ENCODE results near the gene NPIPA1.
"Not testable (repeated sequence)": the region's sequence is repeated elsewhere in the genome, so short reads cannot be mapped to it uniquely, and the experiment has no call there.

The NPIPA1 gene

DNA sequence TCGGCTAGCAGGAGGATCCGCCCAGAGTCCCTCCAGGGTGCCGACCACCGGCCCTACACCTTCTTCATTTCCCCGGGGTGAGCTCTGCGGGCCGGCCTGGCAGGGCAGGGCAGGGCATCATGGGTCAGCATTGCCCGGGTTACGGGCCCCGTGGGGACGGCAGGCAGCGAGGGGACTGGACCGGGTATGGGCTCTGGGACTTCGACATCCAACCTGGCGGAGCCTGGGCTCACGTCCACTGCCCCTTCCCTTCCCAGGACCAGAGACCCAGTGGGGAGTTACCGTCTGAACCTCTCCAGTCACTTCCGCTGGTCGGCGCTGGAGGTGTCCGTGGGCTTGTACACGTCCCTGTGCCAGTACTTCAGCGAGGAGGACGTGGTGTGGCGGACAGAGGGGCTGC lies 7.0 kb upstream of the NPIPA1 start:
- DNase-seq (ENCODE audit: low read depth in 2 of 2): not testable (repeated sequence)

DNA sequence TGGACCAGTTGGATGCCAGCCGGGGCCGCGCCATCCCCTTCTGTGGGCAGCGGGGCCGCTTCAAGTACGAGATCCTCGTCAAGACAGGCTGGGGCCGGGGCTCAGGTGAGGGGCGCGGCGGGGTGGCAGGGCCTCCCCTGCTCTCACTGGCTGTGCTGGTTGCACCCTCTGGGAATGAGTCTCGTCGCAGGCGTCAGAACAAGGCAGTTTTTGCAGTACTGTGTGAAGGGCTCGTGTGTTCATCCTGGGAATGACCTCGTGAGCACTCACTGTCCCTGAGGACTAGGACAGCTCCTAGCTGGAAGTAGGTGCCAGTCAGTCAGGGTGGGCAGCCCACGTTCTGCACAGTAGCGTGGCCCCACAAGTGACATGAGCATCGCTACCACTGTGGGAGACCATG lies 6.3 kb upstream of the NPIPA1 start:
- not testable (repeated sequence) for DNase-seq (ENCODE audit: low read depth in 2 of 2)

DNA sequence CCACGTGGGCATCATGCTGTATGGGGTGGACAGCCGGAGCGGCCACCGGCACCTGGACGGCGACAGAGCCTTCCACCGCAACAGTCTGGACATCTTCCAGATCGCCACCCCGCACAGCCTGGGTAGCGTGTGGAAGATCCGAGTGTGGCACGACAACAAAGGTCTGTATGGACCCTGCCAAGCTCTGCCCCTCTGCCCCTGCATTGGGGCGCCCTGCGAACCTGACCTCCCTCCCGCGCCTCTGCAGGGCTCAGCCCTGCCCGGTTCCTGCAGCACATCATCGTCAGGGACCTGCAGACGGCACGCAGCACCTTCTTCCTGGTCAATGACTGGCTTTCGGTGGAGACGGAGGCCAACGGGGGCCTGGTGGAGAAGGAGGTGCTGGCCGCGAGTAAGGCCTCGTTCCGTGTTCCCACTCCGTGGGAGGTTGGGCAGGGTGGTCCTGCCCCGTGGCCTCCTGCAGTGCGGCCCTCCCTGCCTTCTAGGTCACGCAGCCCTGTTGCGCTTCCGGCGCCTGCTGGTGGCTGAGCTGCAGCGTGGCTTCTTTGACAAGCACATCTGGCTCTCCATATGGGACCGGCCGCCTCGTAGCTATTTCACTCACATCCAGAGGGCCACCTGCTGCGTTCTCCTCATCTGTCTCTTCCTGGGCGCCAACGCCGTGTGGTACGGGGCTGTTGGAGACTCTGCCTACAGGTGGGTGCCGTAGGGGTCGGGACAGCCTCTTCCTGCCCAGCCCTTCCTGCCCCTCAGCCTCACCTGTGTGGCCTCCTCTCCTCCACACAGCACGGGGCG lies 4.5 kb upstream of the NPIPA1 start:
- not testable (repeated sequence) for DNase-seq (ENCODE audit: low read depth in 2 of 2)

DNA sequence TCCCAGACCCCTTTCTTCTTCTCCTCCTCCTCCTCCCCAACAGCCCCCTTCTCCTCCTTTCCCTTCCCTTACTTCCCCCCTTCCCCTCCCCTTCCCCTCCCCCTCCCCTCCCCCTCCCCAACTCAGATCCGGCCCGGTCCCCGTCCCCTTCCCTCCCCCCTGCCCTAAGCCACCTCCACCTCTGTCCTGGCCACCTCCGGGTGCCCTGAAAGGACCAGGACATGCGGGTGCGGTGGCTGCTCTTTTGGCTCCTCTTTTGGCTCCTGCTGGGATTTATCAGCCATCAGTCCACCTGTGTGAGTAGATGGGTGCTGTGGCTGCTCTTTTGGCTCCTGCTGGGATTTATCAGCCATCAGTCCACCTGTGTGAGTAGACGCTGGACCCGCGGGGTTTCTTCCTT lies 751 bp downstream of the NPIPA1 start:
- DNase-seq (ENCODE audit: low read depth in 2 of 2): not testable (repeated sequence)

DNA sequence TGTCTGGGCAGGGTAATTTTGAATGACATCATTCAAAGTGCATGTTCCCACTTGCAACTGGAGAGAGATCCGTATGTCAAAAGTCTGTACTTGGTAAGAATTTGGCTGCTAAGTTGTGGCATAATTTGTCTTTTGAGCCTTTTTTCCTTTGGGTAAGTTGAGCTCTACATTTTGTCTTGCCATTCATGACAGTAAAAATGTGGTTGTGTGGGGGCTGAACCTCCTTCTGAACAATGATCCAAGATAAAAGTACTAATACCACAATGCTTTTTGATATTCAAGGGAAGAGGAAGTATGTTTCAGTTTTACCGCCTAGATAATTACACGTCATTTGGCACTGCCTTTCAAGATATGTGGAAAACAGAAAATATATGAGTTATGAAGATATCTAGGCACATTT lies 5.4 kb downstream of the NPIPA1 start:
- not testable (repeated sequence) for DNase-seq (ENCODE audit: low read depth in 2 of 2)

DNA sequence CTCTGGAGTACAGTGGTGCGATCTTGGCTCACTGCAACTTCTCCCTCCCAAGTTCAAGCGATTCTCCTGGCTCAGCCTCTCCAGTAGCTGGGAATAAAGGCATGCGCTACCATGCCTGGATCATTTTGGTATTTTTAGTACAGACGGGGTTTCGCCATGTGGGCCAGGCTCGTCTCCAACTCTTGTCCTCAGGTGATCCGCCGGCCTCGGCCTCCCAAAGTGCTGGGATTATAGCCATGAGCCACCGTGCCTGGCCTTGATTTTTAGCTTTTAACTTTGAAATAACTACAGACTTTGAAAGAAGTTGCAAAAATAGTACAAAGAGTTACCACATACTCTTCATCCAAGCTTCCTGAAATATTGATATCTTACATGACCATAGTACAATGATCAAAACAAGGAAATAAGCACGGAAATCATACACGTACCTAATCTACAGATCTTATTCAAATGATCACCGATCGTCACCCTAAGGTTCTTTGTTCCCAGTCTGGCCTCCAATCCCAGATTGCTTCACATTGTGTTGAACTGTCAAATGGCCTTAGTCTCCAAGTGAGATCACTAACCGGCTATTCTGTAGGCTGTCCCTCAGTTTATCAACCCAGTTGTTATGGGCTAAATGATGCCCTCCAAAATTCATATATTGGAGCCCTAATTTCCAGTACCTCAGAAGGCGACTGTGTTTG lies 18.4 kb downstream of the NPIPA1 start:
- DNase-seq (ENCODE audit: low read depth in 2 of 2): no peak

DNA sequence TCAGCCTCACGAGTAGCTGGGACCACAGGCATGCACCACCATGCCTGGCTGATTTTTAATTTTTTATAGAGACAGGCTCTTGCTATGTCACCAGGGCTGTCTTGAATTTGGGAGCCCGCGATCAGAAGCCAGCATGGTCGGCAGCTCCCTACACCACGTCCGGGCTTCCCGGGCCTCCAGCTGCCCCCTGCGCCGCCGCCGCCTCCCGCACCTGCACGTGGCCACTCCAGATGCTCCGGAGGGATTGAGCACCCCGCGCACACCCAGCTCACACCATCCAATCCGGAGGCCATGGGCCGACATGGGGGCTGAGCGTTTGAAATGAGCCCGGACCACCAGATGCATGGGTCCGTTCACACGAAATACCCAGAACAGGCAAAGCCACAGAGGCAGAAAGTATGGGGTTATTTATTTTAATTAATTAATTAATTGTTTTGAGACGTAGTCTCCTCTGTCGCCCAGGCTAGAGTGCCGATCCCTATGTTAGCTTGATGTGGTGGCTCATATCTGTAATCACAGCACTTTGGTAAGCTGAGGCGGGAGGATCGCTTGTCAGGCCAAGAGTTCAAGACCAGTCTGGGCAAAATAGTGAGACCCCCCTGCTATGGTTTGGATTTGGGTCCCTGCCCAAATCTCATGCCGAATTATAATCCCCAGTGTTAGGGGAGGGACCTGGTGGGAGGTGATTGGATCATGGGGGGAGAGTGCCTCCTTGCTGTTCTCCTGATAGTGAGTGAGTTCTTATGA lies 20.5 kb downstream of the NPIPA1 start:
- no peak for DNase-seq (ENCODE audit: low read depth in 2 of 2)

DNA sequence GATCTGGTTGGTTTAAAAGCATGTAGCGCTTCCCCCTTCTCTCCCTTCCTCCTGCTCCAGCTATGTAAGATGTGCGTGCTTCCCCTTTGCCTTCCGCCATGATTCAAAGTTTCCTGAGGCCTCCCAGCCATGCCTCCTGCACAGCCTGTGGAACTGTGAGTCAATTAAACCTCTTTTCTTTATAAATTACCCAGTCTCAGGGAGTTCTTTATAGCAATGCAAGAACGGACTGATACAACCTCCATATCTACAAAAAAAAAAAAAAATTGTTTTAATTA lies 21.0 kb downstream of the NPIPA1 start:
- no peak for DNase-seq (ENCODE audit: low read depth in 2 of 2)

DNA sequence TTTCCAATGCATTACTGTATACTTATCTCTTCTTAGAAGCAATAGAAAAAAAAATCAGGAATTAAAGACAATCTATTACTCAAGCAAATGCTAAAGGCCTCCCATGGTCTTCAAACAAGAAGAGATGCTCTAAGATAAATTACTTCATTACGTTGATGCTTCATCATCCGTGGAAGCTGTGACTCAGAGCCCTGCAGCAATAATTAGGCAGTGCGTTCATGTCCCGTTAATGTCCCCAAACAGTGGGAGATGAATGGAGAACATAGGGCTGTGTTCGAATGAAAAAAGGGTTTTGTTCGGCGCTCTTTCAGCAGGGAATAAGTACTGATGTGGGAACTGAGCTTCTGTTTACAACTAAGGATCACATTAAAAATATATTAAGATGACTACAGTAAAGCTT lies 21.7 kb downstream of the NPIPA1 start:
- DNase-seq (ENCODE audit: low read depth in 2 of 2): no peak

DNA sequence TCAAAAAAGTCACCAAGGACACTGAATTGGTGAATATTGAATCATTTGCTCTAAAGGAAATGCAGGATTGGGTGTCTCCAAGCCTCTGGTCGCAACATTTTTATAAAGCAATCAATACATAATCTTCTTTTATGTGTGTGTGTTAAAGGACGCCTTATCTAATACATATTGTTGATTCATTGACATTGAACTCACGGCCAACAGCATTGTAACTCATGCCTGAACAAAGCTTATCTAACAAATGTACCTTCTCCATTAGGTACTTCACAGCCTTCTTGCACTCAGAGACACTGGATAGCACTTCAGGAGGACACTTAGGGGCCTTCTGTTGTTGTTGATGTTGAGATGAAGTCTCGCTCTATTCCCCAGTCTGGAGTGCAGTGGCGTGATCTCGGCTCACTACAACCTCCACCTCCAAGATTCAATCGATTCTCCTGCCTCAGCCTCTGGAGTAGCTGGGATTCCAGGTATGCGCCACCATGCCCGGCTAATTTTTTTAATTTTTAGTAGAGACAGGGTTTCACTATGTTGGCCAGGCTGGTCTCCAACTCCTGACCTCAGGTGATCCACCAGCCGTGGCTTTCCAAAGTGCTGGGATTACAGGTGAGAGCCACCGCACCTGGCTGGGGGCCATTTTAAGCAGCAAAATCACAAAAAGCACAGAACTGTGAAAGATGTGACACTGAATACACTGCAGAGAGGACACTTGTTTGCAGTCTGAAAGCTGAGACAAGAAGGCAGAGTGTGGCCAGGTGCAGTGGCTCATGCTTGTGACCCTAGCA lies 24.4 kb downstream of the NPIPA1 start:
- DNase-seq (ENCODE audit: low read depth in 2 of 2): no peak

DNA sequence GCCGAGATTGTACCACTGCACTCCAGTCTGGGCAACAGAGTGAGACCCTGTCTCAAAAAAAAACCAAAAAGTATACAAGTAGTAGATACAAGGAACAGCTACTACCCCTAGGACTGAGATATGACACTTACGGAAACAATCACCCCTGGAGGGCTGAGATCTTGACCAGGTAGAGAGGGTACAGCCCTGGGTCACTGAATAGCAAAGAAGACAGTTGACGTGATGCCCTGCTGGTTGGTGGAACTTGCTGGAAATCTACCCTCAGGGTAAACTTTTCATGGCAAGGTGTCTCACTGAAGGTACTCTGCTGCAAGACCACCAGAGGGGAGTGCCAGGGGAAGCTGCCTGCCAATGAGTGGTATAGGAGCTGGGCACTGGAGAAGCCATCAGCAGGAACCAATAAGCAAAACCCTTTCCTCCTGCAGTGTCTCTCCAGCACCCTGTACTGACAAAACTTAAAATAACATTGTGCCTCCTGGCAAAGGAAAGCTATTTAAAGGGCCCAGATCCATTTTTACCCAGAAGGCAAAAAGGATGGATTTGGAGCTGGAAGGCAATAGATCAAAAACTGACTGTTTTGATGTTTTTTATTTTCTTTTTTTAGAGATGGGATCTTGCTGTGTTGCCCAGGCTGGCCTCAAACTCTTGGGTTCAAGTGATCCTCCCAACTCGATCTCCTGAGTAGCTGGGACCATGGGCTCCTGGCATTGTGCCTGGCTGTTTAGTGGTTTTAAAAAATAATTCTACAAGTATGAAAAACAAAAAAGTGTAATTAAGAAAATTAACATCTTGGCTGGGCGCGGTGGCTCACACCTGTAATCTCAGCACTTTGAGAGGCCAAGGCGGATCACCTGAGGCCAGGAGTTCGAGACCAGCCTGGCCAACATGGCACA lies 26.3 kb downstream of the NPIPA1 start:
- DNase-seq (ENCODE audit: low read depth in 2 of 2): no peak

DNA sequence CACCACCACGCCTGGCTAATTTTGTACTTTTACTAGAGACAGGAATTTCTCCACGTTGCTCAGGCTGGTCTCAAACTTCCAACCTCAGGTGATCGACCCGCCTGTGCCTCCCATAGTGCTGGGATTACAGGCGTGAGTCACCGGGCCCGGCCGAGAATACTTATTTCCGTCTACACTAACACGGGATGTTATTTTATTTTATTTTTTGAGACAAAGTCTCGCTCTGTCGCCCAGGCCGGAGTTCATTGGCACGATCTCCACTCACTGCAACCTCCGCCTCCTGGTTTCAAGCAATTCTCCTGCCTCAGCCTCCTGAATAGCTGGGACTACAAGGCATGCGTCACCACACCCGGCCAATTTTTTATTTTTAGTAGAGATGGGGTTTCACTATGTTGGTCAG lies 28.1 kb downstream of the NPIPA1 start:
- DNase-seq (ENCODE audit: low read depth in 2 of 2): no peak

DNA sequence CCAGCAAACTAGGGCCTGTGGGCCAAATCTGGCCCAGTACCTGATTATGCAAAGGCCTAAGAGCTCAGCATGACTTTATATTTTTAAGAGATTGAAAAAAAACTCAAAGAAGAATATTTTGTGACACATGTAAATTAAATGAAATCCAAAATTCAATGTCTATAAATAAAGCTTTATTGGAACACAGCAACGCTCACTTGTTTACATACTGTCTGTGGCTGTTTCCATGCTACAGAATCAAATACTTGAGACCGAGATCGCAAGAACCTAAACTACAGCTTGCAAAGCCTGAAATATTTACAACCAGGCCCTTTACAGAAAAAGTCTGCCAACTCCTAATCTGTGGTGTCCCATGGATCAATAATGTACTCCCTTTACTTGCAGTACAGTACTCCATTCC lies 32.6 kb downstream of the NPIPA1 start:
- not testable (repeated sequence) for DNase-seq (ENCODE audit: low read depth in 2 of 2)

DNA sequence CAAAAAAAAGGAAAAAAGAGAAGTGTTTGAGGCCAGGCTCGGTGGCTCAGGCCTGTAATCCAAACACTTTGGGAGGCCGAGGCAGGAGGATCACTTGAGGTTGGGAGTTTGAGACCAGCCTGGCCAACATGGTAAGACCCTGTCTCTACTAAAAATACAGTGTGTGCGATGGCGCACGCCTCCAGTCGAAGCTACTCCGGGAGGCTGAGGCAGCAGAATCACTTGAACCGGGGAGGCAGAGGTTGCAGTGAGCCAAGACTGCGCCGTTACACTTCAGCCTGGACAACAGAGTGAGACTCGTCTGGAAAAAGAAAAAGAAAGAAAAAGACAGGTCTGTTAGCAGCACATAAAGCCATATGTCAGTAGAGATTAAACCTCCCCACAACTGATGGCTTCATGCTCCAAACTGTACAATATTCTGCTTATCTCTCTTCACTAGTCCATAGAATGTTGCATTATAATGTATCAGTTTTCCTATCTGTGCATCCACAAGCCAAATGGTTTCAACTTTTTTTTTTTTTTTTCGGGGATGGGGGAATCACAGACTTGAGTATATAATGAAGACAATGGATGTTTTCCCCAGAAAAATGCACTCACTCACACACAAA lies 34.5 kb downstream of the NPIPA1 start:
- DNase-seq (ENCODE audit: low read depth in 2 of 2): not testable (repeated sequence)

DNA sequence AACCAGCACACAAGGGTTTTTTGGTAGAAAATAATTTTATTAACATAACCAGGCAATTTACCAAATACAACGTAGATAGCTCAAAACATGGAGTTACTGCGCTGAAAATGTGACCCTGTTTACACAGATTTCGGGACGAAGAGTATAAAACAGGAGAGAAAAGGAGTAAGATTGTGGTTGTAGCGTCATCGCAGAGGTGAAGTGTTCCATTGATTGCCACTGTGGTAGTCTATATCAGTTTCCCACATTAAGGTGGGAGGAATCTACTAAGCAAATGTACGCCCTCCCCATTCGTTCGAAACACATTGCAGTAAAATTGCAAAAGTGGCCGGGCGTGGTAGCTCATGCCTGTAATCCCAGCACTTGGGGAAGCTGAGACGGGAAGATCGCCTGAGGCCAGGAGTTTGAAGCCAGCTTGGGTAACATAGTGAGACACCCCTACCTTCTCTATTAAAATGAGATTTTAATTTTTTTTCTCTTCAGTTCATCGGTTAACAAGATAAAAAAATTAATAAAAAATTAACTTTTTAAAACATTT lies 36.6 kb downstream of the NPIPA1 start:
- DNase-seq (ENCODE audit: low read depth in 2 of 2): not testable (repeated sequence)

DNA sequence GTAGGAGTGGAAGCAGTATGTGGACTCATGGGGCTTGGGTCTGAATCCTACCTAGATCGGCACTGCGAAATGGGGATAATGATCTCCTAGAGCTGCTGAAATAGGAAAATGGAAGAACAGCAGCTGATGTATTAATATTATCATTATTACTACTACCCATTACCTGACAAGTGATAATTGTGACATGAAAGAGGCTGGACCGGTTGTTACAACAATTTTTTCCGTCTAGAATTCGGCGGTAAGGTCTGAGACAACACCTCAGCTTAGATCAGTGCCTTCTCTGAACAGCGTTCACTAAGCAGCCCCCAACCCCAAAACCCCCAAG lies 37.0 kb downstream of the NPIPA1 start:
- DNase-seq (ENCODE audit: low read depth in 2 of 2): not testable (repeated sequence)

DNA sequence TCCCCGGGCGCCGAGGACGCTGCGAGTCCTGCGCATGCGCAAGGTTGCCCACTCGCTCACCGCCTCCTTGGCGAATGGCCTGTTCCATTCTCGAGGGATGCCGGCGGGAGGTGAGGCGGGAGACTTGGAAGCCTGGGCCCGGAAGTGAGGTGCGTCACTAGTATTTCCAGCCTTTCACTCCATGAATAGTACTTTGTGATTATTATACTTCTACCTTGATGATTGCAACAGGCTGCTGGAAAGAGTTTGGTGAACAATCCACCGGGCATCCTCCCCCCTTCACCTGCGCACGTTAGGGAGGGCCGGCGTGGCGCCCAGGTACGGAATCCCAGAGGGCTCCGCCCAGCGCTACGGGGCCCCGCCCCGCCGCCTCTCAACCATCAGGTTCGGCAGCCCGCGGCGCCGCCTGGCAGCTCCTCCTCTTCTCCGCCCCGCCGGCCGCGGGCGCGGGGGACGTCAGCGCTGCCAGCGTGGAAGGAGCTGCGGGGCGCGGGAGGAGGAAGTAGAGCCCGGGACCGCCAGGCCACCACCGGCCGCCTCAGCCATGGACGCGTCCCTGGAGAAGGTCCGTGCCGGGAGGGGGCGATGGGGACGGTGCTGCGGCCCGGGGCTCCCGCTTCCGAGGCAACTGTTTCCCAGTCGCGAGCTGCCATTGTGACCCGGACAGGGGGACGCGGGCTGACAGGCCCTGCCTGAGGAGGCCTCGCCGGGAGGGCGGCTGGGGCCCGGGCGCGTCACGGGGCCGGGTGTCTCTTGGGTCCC lies 37.6 kb downstream of the NPIPA1 start, which contains the start of gene PDXDC1:
Gene PDXDC1 (plus strand): TSS at position 371 of the 762 bp plus-strand sequence. CDS start 174 bp downstream, at position 545.
- DNase-seq (ENCODE audit: low read depth in 2 of 2): peak; percentile 92 to 99

DNA sequence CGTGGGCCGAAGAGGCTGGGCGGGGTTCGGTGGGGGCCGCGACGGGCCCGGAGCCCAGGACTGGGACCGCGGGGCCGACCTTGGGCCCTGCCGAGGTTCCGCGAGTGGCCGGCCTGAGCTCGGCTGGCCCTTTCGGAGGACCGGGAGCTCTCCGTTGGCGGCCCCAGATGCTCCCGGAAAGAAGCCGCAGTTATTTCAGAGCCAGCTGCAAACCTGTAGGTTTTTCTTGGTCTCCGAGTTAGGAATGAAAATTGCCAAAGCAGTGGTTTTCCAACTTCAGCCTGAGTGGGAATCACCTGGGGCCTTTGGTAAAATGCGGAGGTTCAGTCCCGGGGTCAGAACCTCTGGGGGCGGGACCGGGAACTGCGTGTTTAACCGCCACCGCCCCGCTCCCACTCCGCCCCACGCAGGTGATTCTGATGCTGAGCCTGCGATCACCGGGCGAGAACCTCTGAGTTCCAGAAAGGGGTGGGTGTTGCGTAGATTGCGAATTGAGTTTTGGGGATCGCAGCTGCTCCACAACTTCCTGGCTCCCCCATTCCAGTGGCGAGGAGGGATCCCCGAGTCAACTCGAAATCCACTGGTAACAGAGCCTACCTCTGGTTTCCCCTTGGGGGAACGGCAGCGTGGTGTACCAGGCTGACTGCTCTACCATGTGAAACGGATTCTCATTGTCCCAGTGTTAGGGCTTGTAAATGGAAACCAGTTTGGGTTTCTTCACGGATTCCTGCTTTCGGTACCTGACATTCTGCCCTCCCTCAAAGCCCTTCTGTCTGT lies 38.4 kb downstream of the NPIPA1 start:
- peak; percentile 30 to 42 for DNase-seq (ENCODE audit: low read depth in 2 of 2)
